ENCODE results near the gene RC3H2.
A peak's percentile ranks its signal among the peaks of the same experiment; 100 is the strongest.
"Not testable (repeated sequence)": the region's sequence is repeated elsewhere in the genome, so short reads cannot be mapped to it uniquely, and the experiment has no call there.

RC3H2 gene

DNA sequence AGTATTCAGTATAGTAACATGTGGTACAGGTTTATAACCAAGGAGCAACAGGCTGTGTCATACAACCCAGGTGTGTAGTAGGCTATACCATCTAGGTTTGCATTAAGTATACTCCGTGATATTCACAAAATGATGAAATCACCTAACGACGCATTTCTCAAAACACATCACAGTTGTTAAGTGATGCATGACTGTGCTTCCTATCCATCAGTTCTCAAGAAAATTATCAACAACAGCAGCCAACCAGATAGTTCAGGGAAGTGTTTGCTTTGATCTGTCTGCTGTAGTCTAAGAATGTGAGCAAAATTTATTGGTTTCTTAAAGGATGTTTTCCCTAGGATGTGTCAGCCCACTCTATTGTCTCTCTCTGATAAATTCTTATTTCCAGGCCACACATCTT lies 18.8 kb upstream of the RC3H2 start:
- Histone ChIP-seq H3K27me3 (ENCODE audit: control insufficient read depth, insufficient read depth, low read length, poor library complexity, severe bottlenecking) (no peaks in the 10 kb centered on the region), H3K4me1 (ENCODE audit: control insufficient read depth, insufficient read depth, low read length) (no peaks in the 10 kb centered on the region), H3K36me3 (ENCODE audit: control insufficient read depth, insufficient read depth, low read length) (no peaks in the 10 kb centered on the region), H3K27ac (ENCODE audit: insufficient read depth, low read depth, low read length, poor library complexity, severe bottlenecking) (no peak overlapping the region), H3K9me3 (ENCODE audit: control insufficient read depth, low read length) (no peaks in the 10 kb centered on the region), H3K4me3 (ENCODE audit: insufficient read depth, low read depth, low read length) (no peak overlapping the region)
- 96% methylated on average over 3 of the region's 3 CpGs for WGBS, 2 experiments

DNA sequence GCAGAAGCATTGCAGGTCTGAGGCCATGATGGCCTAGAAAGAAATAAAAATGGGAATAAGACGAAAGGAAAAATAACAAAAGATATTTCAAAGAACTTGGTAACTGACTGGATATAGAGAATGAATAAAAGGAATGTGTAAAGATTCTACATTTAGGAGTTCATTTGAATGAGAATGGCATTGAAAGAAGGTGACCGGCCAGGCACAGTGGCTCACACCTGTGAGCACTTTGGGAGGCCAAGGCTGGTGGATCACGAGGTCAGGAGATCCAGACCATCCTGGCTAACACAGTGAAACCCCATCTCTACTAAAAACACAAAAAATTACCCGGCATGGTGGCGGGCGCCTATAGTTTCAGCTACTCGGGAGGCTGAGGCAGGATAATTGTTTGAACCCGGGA lies 17.6 kb upstream of the RC3H2 start:
- Histone ChIP-seq H3K27me3 (ENCODE audit: control insufficient read depth, insufficient read depth, low read length, poor library complexity, severe bottlenecking) (no peaks in the 10 kb centered on the region), H3K27ac (ENCODE audit: insufficient read depth, low read depth, low read length, poor library complexity, severe bottlenecking) (no peak overlapping the region), H3K4me1 (ENCODE audit: control insufficient read depth, insufficient read depth, low read length) (no peaks in the 10 kb centered on the region), H3K9me3 (ENCODE audit: control insufficient read depth, low read length) (no peaks in the 10 kb centered on the region), H3K36me3 (ENCODE audit: control insufficient read depth, insufficient read depth, low read length) (no peaks in the 10 kb centered on the region), H3K4me3 (ENCODE audit: insufficient read depth, low read depth, low read length) (no peak overlapping the region)
- WGBS, 2 experiments = 85 to 88% methylated on average over 8 of the region's 8 CpGs

DNA sequence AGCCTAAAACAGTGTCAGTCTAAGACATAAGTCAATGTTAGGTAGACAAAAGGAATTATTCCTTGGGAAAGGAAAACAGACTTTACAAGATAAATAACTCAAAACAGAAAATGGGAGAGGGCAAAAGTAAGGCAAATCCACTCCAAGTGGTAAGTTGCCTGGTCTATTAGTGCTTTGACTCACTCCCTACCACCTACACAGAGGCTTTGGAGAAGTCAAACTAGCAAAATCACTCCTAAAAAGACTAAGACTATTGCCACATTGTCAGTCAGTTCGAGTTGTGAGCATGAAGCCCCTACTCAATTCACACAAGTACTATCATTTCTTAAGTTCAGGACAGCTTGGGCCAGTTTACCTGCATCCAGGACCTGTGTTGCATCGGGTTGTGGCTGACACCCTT lies 13.2 kb upstream of the RC3H2 start:
- Histone ChIP-seq H3K4me1 (ENCODE audit: control insufficient read depth, insufficient read depth, low read length) (no peaks in the 10 kb centered on the region), H3K27me3 (ENCODE audit: control insufficient read depth, insufficient read depth, low read length, poor library complexity, severe bottlenecking) (no peaks in the 10 kb centered on the region), H3K27ac (ENCODE audit: insufficient read depth, low read depth, low read length, poor library complexity, severe bottlenecking) (no peak overlapping the region), H3K4me3 (ENCODE audit: insufficient read depth, low read depth, low read length) (no peak overlapping the region), H3K9me3 (ENCODE audit: control insufficient read depth, low read length) (no peaks in the 10 kb centered on the region), H3K36me3 (ENCODE audit: control insufficient read depth, insufficient read depth, low read length) (no peaks in the 10 kb centered on the region)
- 90 to 92% methylated on average over 2 of the region's 2 CpGs for WGBS, 2 experiments

DNA sequence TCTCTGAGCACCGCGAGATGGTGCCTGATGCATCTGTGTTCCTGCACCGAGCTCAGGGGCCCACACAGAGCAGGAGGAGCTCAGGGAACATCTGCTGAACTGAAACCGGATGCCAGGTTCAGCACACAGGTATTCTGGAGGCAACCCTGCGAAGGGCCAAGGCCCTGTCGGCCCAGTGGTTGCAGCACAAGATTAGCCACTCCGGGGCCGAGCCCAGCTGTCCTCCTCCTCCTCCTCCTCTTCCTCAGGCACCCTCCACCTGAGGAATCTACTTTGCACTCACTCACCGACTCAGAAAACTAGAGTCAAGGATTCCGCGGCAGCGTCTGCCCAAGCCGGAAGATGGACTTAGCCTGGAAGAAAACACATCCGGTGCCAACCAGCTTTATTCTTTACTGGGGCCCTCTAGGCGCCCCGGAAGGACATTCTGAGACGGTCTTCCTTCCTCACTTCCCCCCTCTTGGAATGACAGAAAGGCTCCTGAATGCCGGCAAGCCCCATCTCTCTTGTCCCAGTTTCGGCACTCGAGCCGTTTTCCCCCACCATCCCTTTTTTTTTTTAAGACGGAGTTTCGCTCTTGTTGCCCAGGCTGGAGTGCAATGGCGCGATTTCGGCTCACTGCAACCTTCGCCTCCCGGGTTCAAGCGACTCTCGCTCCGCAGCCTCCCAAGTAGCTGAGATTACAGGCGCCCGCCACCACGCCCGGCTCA lies 8.0 kb upstream of the RC3H2 start, which contains the start of gene ZBTB6:
ZBTB6 (minus strand) TSS at position 360 of the 710 bp plus-strand sequence. CDS start 1,251 bp downstream, outside the sequence.
- Histone ChIP-seq H3K36me3 (ENCODE audit: control insufficient read depth, insufficient read depth, low read length) (peaks cover 7% of the 10 kb centered on the region), H3K9me3 (ENCODE audit: control insufficient read depth, low read length) (no peaks in the 10 kb centered on the region), H3K27me3 (ENCODE audit: control insufficient read depth, insufficient read depth, low read length, poor library complexity, severe bottlenecking) (no peaks in the 10 kb centered on the region), H3K27ac (ENCODE audit: insufficient read depth, low read depth, low read length, poor library complexity, severe bottlenecking) (peak within 1 kb of the TSS; percentile 86), H3K4me3 (ENCODE audit: insufficient read depth, low read depth, low read length) (peak within 1 kb of the TSS; percentile 70), H3K4me1 (ENCODE audit: control insufficient read depth, insufficient read depth, low read length) (peaks cover 4% of the 10 kb centered on the region)
- 1% methylated on average over 35 of the region's 35 CpGs for WGBS, 2 experiments

DNA sequence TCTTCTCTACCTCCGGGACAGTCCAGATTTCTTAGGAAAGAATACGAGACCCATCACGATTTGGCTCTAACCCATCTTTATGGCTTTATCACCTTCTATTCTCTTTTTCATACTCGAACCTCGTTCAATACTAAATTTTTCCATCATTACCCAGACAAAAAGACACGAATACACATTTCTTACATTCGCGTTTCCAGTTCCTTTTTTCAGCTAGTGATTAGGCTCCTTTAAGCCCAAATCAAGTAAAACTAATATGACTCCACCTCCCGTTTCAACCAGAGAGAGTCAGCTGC lies 7.5 kb upstream of the RC3H2 start:
- Histone ChIP-seq H3K27me3 (ENCODE audit: control insufficient read depth, insufficient read depth, low read length, poor library complexity, severe bottlenecking) (no peaks in the 10 kb centered on the region), H3K36me3 (ENCODE audit: control insufficient read depth, insufficient read depth, low read length) (peaks cover 7% of the 10 kb centered on the region), H3K4me3 (ENCODE audit: insufficient read depth, low read depth, low read length) (peak overlapping the region; percentile 70), H3K9me3 (ENCODE audit: control insufficient read depth, low read length) (no peaks in the 10 kb centered on the region), H3K27ac (ENCODE audit: insufficient read depth, low read depth, low read length, poor library complexity, severe bottlenecking) (peak overlapping the region; percentile 86), H3K4me1 (ENCODE audit: control insufficient read depth, insufficient read depth, low read length) (peaks cover 4% of the 10 kb centered on the region)
- WGBS, 2 experiments = 10% methylated on average over 9 of the region's 9 CpGs

- 91 to 93% methylated on average over 16 of the region's 16 CpGs for WGBS, 2 experiments
- H3K9me3 ChIP-seq (ENCODE audit: control insufficient read depth, low read length); H3K36me3 ChIP-seq (ENCODE audit: control insufficient read depth, insufficient read depth, low read length); H3K4me3 ChIP-seq (ENCODE audit: insufficient read depth, low read depth, low read length); H3K27me3 ChIP-seq (ENCODE audit: control insufficient read depth, insufficient read depth, low read length, poor library complexity, severe bottlenecking); H3K27ac ChIP-seq (ENCODE audit: insufficient read depth, low read depth, low read length, poor library complexity, severe bottlenecking); H3K4me1 ChIP-seq (ENCODE audit: control insufficient read depth, insufficient read depth, low read length): not testable (repeated sequence)
Observed at GRCh38 chr9:122906122-122906521, 963 bp upstream of the RC3H2 start.

- Histone ChIP-seq H3K4me1 (ENCODE audit: control insufficient read depth, insufficient read depth, low read length) (peaks cover 4% of the 10 kb centered on the region), H3K36me3 (ENCODE audit: control insufficient read depth, insufficient read depth, low read length) (no peaks in the 10 kb centered on the region), H3K9me3 (ENCODE audit: control insufficient read depth, low read length) (no peaks in the 10 kb centered on the region), H3K4me3 (ENCODE audit: insufficient read depth, low read depth, low read length) (peak overlapping the region; percentile 76), H3K27me3 (ENCODE audit: control insufficient read depth, insufficient read depth, low read length, poor library complexity, severe bottlenecking) (no peaks in the 10 kb centered on the region), H3K27ac (ENCODE audit: insufficient read depth, low read depth, low read length, poor library complexity, severe bottlenecking) (peak overlapping the region; percentile 84)
- whole genome bisulfite sequencing, 2 experiments = 0% methylated on average over 8 of the region's 8 CpGs
Observed at GRCh38 chr9:122904466-122904822, 715 bp downstream of the RC3H2 start.

DNA sequence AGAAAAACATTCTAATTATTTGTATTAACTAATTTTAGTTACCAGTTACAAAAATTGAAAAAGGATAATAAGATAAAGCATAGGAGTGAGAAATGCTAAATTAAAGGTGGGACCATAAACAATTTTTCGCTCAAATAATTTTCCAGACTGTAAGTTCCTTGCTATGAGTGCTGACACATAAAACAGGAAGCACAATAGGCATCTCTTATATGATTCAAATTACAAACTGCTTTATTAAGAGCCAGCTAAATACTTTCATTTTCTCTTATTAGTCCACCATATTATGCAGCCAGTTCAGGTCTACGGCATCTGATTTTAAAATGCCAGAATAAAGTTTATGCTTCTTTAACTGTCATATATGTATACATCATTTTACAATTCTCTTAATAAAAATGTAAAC lies 4.4 kb downstream of the RC3H2 start:
- 94 to 98% methylated on average over 2 of the region's 2 CpGs for WGBS, 2 experiments
- Histone ChIP-seq H3K9me3 (ENCODE audit: control insufficient read depth, low read length) (no peaks in the 10 kb centered on the region), H3K27ac (ENCODE audit: insufficient read depth, low read depth, low read length, poor library complexity, severe bottlenecking) (no peak overlapping the region), H3K36me3 (ENCODE audit: control insufficient read depth, insufficient read depth, low read length) (no peaks in the 10 kb centered on the region), H3K4me1 (ENCODE audit: control insufficient read depth, insufficient read depth, low read length) (peaks cover 4% of the 10 kb centered on the region), H3K4me3 (ENCODE audit: insufficient read depth, low read depth, low read length) (no peak overlapping the region), H3K27me3 (ENCODE audit: control insufficient read depth, insufficient read depth, low read length, poor library complexity, severe bottlenecking) (no peaks in the 10 kb centered on the region)

GRCh38 chr9:122897969-122898368 lies 7.2 kb downstream of the RC3H2 start:
- Histone ChIP-seq H3K9me3 (ENCODE audit: control insufficient read depth, low read length) (no peaks in the 10 kb centered on the region), H3K27ac (ENCODE audit: insufficient read depth, low read depth, low read length, poor library complexity, severe bottlenecking) (no peak overlapping the region), H3K4me1 (ENCODE audit: control insufficient read depth, insufficient read depth, low read length) (no peaks in the 10 kb centered on the region), H3K36me3 (ENCODE audit: control insufficient read depth, insufficient read depth, low read length) (peaks cover 4% of the 10 kb centered on the region), H3K27me3 (ENCODE audit: control insufficient read depth, insufficient read depth, low read length, poor library complexity, severe bottlenecking) (no peaks in the 10 kb centered on the region), H3K4me3 (ENCODE audit: insufficient read depth, low read depth, low read length) (no peak overlapping the region)
- no CpG with 5 or more reads among the region's 1 CpG for WGBS, 2 experiments

DNA sequence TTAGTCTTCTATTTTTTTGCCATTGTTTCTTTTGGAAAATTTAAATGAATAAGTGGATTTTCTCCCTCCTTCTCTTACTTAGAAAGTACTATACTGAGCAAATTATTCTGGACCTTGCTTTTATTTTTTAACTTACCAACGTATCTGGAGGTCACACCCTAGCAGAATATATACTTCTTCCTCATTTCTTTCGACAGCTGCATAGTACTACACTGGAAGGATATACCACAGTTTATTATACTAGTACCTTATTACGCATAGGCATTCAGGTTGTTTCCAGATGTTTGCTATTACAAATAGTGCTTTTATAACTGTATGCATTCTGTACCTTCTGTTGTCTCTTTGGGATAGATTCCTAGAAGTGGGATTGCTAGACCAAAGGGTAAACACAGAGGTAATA lies 16.7 kb downstream of the RC3H2 start:
- no peaks in the 10 kb centered on the region for H3K27me3 ChIP-seq (ENCODE audit: control insufficient read depth, insufficient read depth, low read length, poor library complexity, severe bottlenecking)
- H3K4me1 ChIP-seq (ENCODE audit: control insufficient read depth, insufficient read depth, low read length) = no peaks in the 10 kb centered on the region
- H3K9me3 ChIP-seq (ENCODE audit: control insufficient read depth, low read length) = no peaks in the 10 kb centered on the region
- WGBS, 2 experiments = 95 to 96% methylated on average over 2 of the region's 3 CpGs
- no peak overlapping the region for H3K27ac ChIP-seq (ENCODE audit: insufficient read depth, low read depth, low read length, poor library complexity, severe bottlenecking)
- peaks cover 39% of the 10 kb centered on the region for H3K36me3 ChIP-seq (ENCODE audit: control insufficient read depth, insufficient read depth, low read length)
- no peak overlapping the region for H3K4me3 ChIP-seq (ENCODE audit: insufficient read depth, low read depth, low read length)

- no peak overlapping the region for H3K4me3 ChIP-seq (ENCODE audit: insufficient read depth, low read depth, low read length)
- H3K9me3 ChIP-seq (ENCODE audit: control insufficient read depth, low read length) = no peaks in the 10 kb centered on the region
- WGBS, 2 experiments = 95 to 98% methylated on average over 2 of the region's 2 CpGs
- no peaks in the 10 kb centered on the region for H3K4me1 ChIP-seq (ENCODE audit: control insufficient read depth, insufficient read depth, low read length)
- H3K27ac ChIP-seq (ENCODE audit: insufficient read depth, low read depth, low read length, poor library complexity, severe bottlenecking) = no peak overlapping the region
- peaks cover 52% of the 10 kb centered on the region for H3K36me3 ChIP-seq (ENCODE audit: control insufficient read depth, insufficient read depth, low read length)
- no peaks in the 10 kb centered on the region for H3K27me3 ChIP-seq (ENCODE audit: control insufficient read depth, insufficient read depth, low read length, poor library complexity, severe bottlenecking)
Observed at GRCh38 chr9:122883125-122883524, 22.0 kb downstream of the RC3H2 start.
